GM21576 (cell line): ENCODE data around the gene MAP3K1.

Experiments
- ATAC-seq: cut with Tn5 transposase; IDR thresholded peaks from one replicate; pipeline ENCODE4 v1.9.1; 2021; ENCODE audit warnings: mild to moderate bottlenecking, moderate library complexity; ENCODE audit not compliant: unreplicated experiment

The MAP3K1 gene

GRCh38 chr5:56900395-56900794 lies 85.0 kb downstream of the MAP3K1 start:
- no peak for ATAC-seq

- no peak for ATAC-seq
Observed at GRCh38 chr5:56900858-56901578, 85.7 kb downstream of the MAP3K1 start.

- peak; percentile 36 for ATAC-seq
Observed at GRCh38 chr5:56908942-56909293, 93.6 kb downstream of the MAP3K1 start.

- peak; percentile 82 for ATAC-seq
Observed at GRCh38 chr5:56909294-56910209, 94.2 kb downstream of the MAP3K1 start, which contains the start of gene SETD9. Gene SETD9, plus strand, starts transcription at chr5:56909596. Its CDS starts 50 bp downstream, at chr5:56909646.

- peak; percentile 11 for ATAC-seq
Observed at GRCh38 chr5:56910210-56910965, 95.0 kb downstream of the MAP3K1 start.

- ATAC-seq: no peak
Observed at GRCh38 chr5:56913766-56914165, 98.4 kb downstream of the MAP3K1 start.

- no peak for ATAC-seq
Observed at GRCh38 chr5:56914678-56915077, 99.3 kb downstream of the MAP3K1 start.

GRCh38 chr5:56917534-56917933 lies 102.2 kb downstream of the MAP3K1 start:
- no peak for ATAC-seq

GRCh38 chr5:56918054-56918453 lies 102.7 kb downstream of the MAP3K1 start:
- no peak for ATAC-seq

- no peak for ATAC-seq
Observed at GRCh38 chr5:56919942-56920662, 104.8 kb downstream of the MAP3K1 start.

GRCh38 chr5:56922922-56923321 lies 107.6 kb downstream of the MAP3K1 start:
- ATAC-seq: no peak

GRCh38 chr5:56934325-56934724 lies 119.0 kb downstream of the MAP3K1 start:
- ATAC-seq: no peak

- ATAC-seq: no peak
Observed at GRCh38 chr5:56938858-56939257, 123.5 kb downstream of the MAP3K1 start.

GRCh38 chr5:56941981-56942380 lies 126.6 kb downstream of the MAP3K1 start:
- ATAC-seq: no peak
